ENCODE measurements around the gene ATP6V0C. TPM values are rescaled to one million over a fixed set of nuclear protein-coding genes. Genes with fewer than 3 reads are reported as not detected.

ATP6V0C gene
- total and polyA plus RNA-seq, 2 of the 13 experiments (the other 11 are each of a cell fraction or from before 2014, with no cell fraction given) = 10.4 to 20.1 TPM

DNA sequence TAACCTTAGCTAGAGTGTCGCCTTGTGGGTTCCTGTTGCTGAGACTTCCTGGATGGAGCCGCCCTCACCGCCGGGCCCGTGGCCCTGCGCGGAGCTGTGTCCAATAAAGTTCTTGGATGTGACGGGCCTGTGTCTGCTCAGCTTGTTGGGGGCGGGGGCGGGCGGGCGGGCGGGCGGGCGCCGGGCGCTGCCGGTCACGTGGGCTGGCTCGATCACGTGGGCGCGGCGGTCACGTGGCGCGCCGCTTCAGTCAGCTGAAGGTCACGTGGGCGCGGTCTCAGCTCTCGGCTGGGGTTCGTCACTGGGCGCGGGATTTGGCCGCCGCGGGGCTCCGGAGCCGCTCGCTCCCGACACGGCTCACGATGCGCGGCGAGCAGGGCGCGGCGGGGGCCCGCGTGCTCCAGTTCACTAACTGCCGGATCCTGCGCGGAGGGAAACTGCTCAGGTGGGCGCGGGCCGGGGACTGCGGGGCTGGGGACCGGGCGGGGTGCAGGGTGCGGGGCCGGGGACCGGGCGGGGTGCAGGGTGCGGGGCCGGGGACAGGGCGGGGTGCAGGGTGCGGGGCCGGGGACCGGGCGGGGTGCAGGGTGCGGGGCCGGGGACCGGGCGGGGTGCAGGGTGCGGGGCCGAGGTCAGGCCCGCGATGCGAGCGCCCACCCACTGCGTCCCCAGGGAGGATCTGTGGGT lies 6.5 kb downstream of the ATP6V0C start, which contains the start of gene AMDHD2:
Gene AMDHD2, plus strand, starts transcription at position 275 of the 687 bp plus-strand sequence. Its CDS starts 88 bp downstream, at position 363.
- peaks cover 63% of the 10 kb centered on the region for H3K79me2 ChIP-seq (ENCODE audit: insufficient read depth, low read length)
- POLR2A ChIA-PET = interaction anchor here (1.1 to 2.2 kb wide), 6 partner anchors 11 to 83 kb away, joined by 3 to 14 read pairs (median 7); partner anchors contain the start of genes CEMP1, PDPK1 and TBC1D24
- FAIRE-seq (no peak), ATAC-seq (peak; percentile 29), DNase-seq (ENCODE audit: low spot score) (peak; percentile 68)
- peak within 1 kb of the TSS; percentile 94 for H3K4me2 ChIP-seq (ENCODE audit: low read depth, low read length)
- H3K27me3 ChIP-seq (ENCODE audit: control insufficient read depth in 1 of 2, insufficient read depth in 2 of 2, low read length in 2 of 2) = no peaks in the 10 kb centered on the region
- in situ Hi-C loops (cut with HindIII; ENCODE audit: extremely low pct_ligation_motif_present, low pct_unique_long_range_greater_than_20kb) = no loop called here
- H3K9me3 ChIP-seq (ENCODE audit: low read length) = no peaks in the 10 kb centered on the region
- BruUV-seq (replicated peaks) = no TSS peak
- peaks cover 44% of the 10 kb centered on the region for H4K20me1 ChIP-seq (ENCODE audit: insufficient read depth, low read length)
- H3K27ac ChIP-seq (ENCODE audit: extremely low read length, insufficient read depth, low read length) = peak within 1 kb of the TSS; percentile 84
- H3K9ac ChIP-seq (ENCODE audit: insufficient read depth, low read depth, low read length) = peak within 1 kb of the TSS; percentile 81
- peak within 1 kb of the TSS; percentile 77 to 85 (median 84) for H3K4me3 ChIP-seq (replicated peaks in 1 of 3; ENCODE audit: insufficient read depth in 1 of 3, low read depth in 2 of 3, low read length in 3 of 3)
- peaks cover 89% of the 10 kb centered on the region for H3K4me1 ChIP-seq (ENCODE audit: insufficient read depth, low read length)
- peaks cover 4 to 21% of the 10 kb centered on the region in 2 experiments; a peak in 4 of 5 replicates for H3K36me3 ChIP-seq (replicated peaks in 1 of 2; ENCODE audit: control insufficient read depth in 1 of 2, insufficient read depth in 2 of 2, low read length in 2 of 2)
- H2AFZ ChIP-seq (ENCODE audit: low read length) = no peak within 1 kb of the TSS
- intact Hi-C loops (cut with micrococcal nuclease; ENCODE audit: unreplicated experiment) = no loop called here
- WGBS (ENCODE audit: low lambda C conversion rate) = 6% methylated on average over 7 of the region's 83 CpGs
- CTCF ChIA-PET (ENCODE audit: low intra/inter-chr PET ratio, low total read pairs) = no interaction called here
- no peak for TF ChIP-seq ZZZ3 (CRISPR knock-in tag; IDR thresholded peaks at IDR 0.05; ENCODE audit: borderline replicate concordance)
- TF ChIP-seq MYC (CRISPR knock-in tag; IDR thresholded peaks at IDR 0.05; ENCODE audit: borderline replicate concordance) = peak; percentile 53; the same call in 1 of the 2 replicates
- TF ChIP-seq, protein P1, sequence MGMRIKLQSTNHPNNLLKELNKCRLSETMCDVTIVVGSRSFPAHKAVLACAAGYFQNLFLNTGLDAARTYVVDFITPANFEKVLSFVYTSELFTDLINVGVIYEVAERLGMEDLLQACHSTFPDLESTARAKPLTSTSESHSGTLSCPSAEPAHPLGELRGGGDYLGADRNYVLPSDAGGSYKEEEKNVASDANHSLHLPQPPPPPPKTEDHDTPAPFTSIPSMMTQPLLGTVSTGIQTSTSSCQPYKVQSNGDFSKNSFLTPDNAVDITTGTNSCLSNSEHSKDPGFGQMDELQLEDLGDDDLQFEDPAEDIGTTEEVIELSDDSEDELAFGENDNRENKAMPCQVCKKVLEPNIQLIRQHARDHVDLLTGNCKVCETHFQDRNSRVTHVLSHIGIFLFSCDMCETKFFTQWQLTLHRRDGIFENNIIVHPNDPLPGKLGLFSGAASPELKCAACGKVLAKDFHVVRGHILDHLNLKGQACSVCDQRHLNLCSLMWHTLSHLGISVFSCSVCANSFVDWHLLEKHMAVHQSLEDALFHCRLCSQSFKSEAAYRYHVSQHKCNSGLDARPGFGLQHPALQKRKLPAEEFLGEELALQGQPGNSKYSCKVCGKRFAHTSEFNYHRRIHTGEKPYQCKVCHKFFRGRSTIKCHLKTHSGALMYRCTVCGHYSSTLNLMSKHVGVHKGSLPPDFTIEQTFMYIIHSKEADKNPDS (CRISPR knock-in tag; IDR thresholded peaks at IDR 0.05) = no peak
- TF ChIP-seq CENPX (CRISPR knock-in tag; IDR thresholded peaks at IDR 0.05) = no peak
- TF ChIP-seq, protein P2, sequence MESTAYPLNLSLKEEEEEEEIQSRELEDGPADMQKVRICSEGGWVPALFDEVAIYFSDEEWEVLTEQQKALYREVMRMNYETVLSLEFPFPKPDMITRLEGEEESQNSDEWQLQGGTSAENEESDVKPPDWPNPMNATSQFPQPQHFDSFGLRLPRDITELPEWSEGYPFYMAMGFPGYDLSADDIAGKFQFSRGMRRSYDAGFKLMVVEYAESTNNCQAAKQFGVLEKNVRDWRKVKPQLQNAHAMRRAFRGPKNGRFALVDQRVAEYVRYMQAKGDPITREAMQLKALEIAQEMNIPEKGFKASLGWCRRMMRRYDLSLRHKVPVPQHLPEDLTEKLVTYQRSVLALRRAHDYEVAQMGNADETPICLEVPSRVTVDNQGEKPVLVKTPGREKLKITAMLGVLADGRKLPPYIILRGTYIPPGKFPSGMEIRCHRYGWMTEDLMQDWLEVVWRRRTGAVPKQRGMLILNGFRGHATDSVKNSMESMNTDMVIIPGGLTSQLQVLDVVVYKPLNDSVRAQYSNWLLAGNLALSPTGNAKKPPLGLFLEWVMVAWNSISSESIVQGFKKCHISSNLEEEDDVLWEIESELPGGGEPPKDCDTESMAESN (CRISPR knock-in tag; conservative IDR thresholded peaks at IDR 0.05) = peak; percentile 59; the same call in 1 of the 2 replicates
- peak; percentile 45; the same call in 1 of the 2 replicates for TF ChIP-seq MEIS2 (CRISPR knock-in tag; IDR thresholded peaks at IDR 0.05)
- TF ChIP-seq POLR2G (IDR thresholded peaks at IDR 0.05; ENCODE audit: low read depth, low read length) = peak; percentile 83
- TF ChIP-seq, protein P3, sequence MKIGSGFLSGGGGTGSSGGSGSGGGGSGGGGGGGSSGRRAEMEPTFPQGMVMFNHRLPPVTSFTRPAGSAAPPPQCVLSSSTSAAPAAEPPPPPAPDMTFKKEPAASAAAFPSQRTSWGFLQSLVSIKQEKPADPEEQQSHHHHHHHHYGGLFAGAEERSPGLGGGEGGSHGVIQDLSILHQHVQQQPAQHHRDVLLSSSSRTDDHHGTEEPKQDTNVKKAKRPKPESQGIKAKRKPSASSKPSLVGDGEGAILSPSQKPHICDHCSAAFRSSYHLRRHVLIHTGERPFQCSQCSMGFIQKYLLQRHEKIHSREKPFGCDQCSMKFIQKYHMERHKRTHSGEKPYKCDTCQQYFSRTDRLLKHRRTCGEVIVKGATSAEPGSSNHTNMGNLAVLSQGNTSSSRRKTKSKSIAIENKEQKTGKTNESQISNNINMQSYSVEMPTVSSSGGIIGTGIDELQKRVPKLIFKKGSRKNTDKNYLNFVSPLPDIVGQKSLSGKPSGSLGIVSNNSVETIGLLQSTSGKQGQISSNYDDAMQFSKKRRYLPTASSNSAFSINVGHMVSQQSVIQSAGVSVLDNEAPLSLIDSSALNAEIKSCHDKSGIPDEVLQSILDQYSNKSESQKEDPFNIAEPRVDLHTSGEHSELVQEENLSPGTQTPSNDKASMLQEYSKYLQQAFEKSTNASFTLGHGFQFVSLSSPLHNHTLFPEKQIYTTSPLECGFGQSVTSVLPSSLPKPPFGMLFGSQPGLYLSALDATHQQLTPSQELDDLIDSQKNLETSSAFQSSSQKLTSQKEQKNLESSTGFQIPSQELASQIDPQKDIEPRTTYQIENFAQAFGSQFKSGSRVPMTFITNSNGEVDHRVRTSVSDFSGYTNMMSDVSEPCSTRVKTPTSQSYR (CRISPR knock-in tag; IDR thresholded peaks at IDR 0.05; ENCODE audit: borderline replicate concordance) = peak; percentile 57; the same call in 1 of the 2 replicates
- TF ChIP-seq RAD51 (IDR thresholded peaks at IDR 0.05; ENCODE audit: borderline replicate concordance) = peak; percentile 96
- TF ChIP-seq, protein P4, sequence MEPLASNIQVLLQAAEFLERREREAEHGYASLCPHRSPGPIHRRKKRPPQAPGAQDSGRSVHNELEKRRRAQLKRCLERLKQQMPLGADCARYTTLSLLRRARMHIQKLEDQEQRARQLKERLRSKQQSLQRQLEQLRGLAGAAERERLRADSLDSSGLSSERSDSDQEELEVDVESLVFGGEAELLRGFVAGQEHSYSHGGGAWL (CRISPR knock-in tag; IDR thresholded peaks at IDR 0.05) = peak; percentile 46; the same call in 1 of the 2 replicates
- TF ChIP-seq SPEN (CRISPR knock-in tag; IDR thresholded peaks at IDR 0.05; ENCODE audit: low read depth) = peak; percentile 75; the same call in 1 of the 2 replicates
- 0 out of 2 replicates have a peak, but pooled peaks have one; percentile 57 for TF ChIP-seq DNMT1 (CRISPR knock-in tag; IDR thresholded peaks at IDR 0.05)
- TF ChIP-seq, protein P5, sequence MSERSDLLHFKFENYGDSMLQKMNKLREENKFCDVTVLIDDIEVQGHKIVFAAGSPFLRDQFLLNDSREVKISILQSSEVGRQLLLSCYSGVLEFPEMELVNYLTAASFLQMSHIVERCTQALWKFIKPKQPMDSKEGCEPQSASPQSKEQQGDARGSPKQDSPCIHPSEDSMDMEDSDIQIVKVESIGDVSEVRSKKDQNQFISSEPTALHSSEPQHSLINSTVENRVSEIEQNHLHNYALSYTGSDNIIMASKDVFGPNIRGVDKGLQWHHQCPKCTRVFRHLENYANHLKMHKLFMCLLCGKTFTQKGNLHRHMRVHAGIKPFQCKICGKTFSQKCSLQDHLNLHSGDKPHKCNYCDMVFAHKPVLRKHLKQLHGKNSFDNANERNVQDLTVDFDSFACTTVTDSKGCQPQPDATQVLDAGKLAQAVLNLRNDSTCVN (CRISPR knock-in tag; IDR thresholded peaks at IDR 0.05; ENCODE audit: borderline replicate concordance) = no peak
- no peak for TF ChIP-seq RFXANK (CRISPR knock-in tag; IDR thresholded peaks at IDR 0.05)
- no peak for TF ChIP-seq ONECUT2 (CRISPR knock-in tag; IDR thresholded peaks at IDR 0.05)
